Spleen (tissue), 11 donors: ENCODE results near the gene HSPA12B. TPM values are rescaled to one million over a fixed set of nuclear protein-coding genes. Genes with fewer than 3 reads are reported as not detected.

Source experiments
- DNase-seq: peaks from one replicate; pipeline ENCODE4 v3.0.0-alpha.2; 2020
- H3K27ac ChIP-seq, 8 donors: fragments of 200-600 bp; sonication (generic) in 7 of 8; 1 replicate in 4 of 8; 2 replicates in 4 of 8; pipeline versions ENCODE4 v1.5.0 to v1.8.0; 2016 to 2021; ENCODE audit warnings: inconsistent platforms in 4 of 8, mild to moderate bottlenecking in 4 of 8, moderate library complexity in 1 of 8
- H3K27me3 ChIP-seq, 7 donors: fragments of 200-600 bp; sonication (generic) in 6 of 7; replicated peaks in 1 of 7; 1 replicate in 4 of 7; 2 replicates in 3 of 7; pipeline versions ENCODE4 v1.5.0 to v1.8.0; 2016 to 2021; ENCODE audit warnings: inconsistent platforms in 3 of 7, mild to moderate bottlenecking in 1 of 7
- H3K36me3 ChIP-seq, 6 donors: fragments of 200-600 bp; sonication (generic) in 5 of 6; 1 replicate in 4 of 6; 2 replicates in 2 of 6; pipeline versions ENCODE4 v1.5.0 to v1.8.0; 2016 to 2021; ENCODE audit warnings: inconsistent platforms in 2 of 6
- H3K4me1 ChIP-seq, 6 donors: fragments of 200-600 bp; sonication (generic) in 5 of 6; 1 replicate in 3 of 6; 2 replicates in 3 of 6; pipeline versions ENCODE4 v1.5.0 to v1.8.0; 2016 to 2021; ENCODE audit warnings: inconsistent platforms in 3 of 6
- H3K4me3 ChIP-seq, 8 donors: fragments of 200-600 bp; sonication (generic) in 7 of 8; 1 replicate in 4 of 8; 2 replicates in 4 of 8; pipeline versions ENCODE4 v1.5.0 to v1.8.0; 2016 to 2021; ENCODE audit warnings: inconsistent platforms in 4 of 8, mild to moderate bottlenecking in 4 of 8, moderate library complexity in 2 of 8
- H3K9me3 ChIP-seq, 8 donors: fragments of 200-600 bp; sonication (generic) in 7 of 8; 1 replicate in 4 of 8; 2 replicates in 4 of 8; pipeline versions ENCODE4 v1.5.0 to v1.8.0; 2016 to 2021; ENCODE audit warnings: inconsistent platforms in 4 of 8
- CTCF ChIP-seq, 11 experiments: fragments of 200-600 bp in 7 of 11; fragments of 450-650 bp in 4 of 11; sonication (generic) in 4 of 11; IDR thresholded peaks in 8 of 11; conservative IDR thresholded peaks in 3 of 11; 1 replicate in 7 of 11; 2 replicates in 4 of 11; pipeline versions ENCODE4 v1.4.0 to v1.8.0; 2016 to 2021; ENCODE audit warnings: antibody characterized with exemption in 11 of 11, inconsistent platforms in 4 of 11, mild to moderate bottlenecking in 1 of 11
- POLR2A ChIP-seq, 3 donors: fragments of 450-650 bp; IDR thresholded peaks; one replicate each; pipeline ENCODE4 v1.5.1; 2017; ENCODE audit warnings: antibody characterized with exemption in 3 of 3, mild to moderate bottlenecking in 1 of 3
- POLR2AphosphoS5 ChIP-seq, 3 donors: sonication (generic); formaldehyde crosslinking; IDR thresholded peaks; one replicate each; pipeline ENCODE4 v1.5.1; 2017; ENCODE audit warnings: antibody characterized with exemption in 3 of 3
- WGBS, 5 donors: extraction: QIAGEN DNeasy Blood & Tissue Kit in 3 of 5; methylation state at CpG; one replicate each; pipeline versions ENCODE4 v1.1.5 to v1.1.7; 2013 to 2018; 5-methylcytosine and 5-hydroxymethylcytosine counted together
- intact Hi-C: fragments of 100-400 bp; cut with DNase I; formaldehyde crosslinking; loops from one replicate; pipeline ENCODE4 v1.15.0; 2023; ENCODE audit warnings: low total_unique reads
- polyA plus RNA-seq, 3 donors: library from polyadenylated mRNA; stranded (reverse); fragments of 200-250 nt; gene quantifications; one replicate each; pipeline ENCODE4 v1.2.1, GENCODE V29; 2013
- total RNA-seq, 7 donors: library from RNA; depleted of rRNA in 3 of 7; stranded (reverse); fragments of >200 nt in 3 of 7; fragmentation: NEBNext Ultra II Directional in 4 of 7; extraction: Animal tissue kit (Norgen Biotek cat#: 25700) in 4 of 7; gene quantifications; one replicate each; pipeline versions ENCODE4 v1.1.0 to v1.2.1, GENCODE V29; 2016 to 2021
- donor health status: healthy with polysubstance abuse.
- donor health status: DM: no; HTN: no; CAD: no; lungs with moderate emphysema.
- donor health status: DM: no; HTN: no; CAD: no.
- donor health status: Bipolar disorder and iron deficiency.
- donor health status: healthy.
- donor health status: DM: no; HTN: no; CAD: no.
- donor health status: DM: yes; HTN: yes; CAD: no.

The HSPA12B gene
- total and polyA plus RNA-seq, 10 donors, result 5.7 to 74.0 (median 27.2) TPM

DNA sequence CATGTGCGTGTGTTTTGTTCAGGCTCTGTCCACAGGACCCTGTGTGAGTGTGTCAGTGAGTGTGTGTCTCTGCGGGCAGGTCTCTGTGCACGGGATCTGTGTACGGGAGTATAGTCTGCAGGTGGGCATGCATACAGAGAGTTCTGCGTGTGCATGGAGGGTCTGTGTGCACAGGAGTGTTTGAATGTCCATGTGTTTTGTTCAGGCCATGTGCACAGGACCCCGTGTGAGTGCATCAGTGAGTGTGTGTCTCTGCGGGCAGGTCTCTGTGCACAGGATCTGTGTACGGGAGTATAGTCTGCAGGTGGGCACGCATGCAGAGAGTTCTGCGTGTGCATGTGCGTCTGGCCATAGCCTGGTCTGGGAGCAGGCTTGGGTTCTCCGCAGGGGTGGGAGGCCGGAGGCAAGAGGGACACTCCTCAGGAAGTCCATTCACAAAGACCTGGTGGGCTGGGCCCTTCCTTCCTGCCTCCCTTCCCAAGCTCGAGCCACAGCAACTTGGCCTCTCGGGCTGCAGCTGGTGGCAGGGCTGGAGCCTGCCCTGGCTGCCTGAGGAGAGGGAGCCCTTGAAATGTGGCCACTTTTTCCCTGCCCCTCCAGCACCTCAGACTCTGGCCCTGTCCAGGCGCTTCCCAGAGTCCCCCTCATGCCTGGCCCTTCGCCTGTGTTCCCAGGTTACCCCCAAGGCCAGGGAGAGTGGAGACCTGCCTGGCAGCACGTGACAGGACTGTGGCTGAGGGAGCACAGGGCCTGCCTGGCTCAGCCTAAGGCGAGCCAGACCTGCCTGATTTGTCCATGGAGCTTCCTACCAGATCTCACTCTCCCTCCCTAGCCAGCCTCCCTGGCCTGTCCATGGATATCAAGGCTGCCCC lies 6.8 kb downstream of the HSPA12B start:
- peak; percentile 86 for DNase-seq
- no peak for TF ChIP-seq POLR2A (IDR thresholded peaks at IDR 0.05)
- TF ChIP-seq POLR2AphosphoS5 (IDR thresholded peaks at IDR 0.05), result peak; percentile 74 to 84 (median 80)

GRCh38 chr20:3739926-3740451 lies 7.5 kb downstream of the HSPA12B start:
- Histone ChIP-seq H3K27ac (peak overlapping the region; percentile 53 to 88 (median 78)), H3K27me3 (peaks cover 0 to 6% (median 0%) of the 10 kb centered on the region in 7 donors), H3K4me3 (no peak overlapping the region), H3K4me1 (peaks cover 10 to 87% (median 34%) of the 10 kb centered on the region in 6 donors), H3K36me3 (peaks cover 0 to 50% (median 0%) of the 10 kb centered on the region in 6 donors), H3K9me3 (no peaks in the 10 kb centered on the region)
- no peak for DNase-seq
- intact Hi-C loops, result no loop called here
- TF ChIP-seq POLR2AphosphoS5 (IDR thresholded peaks at IDR 0.05), result no peak
- no peak for TF ChIP-seq CTCF (IDR thresholded peaks at IDR 0.05 in 8 of 11, conservative IDR thresholded peaks at IDR 0.05 in 3 of 11)
- TF ChIP-seq POLR2A (IDR thresholded peaks at IDR 0.05), result no peak
- WGBS, 5 donors, result 23 to 71% (median 70%) methylated on average over 2 to 7 of the region's 7 CpGs

More for the DNA sequence above, 6.8 kb downstream of the HSPA12B start:
- intact Hi-C loops, result no loop called here
- Histone ChIP-seq H3K36me3 (peaks cover 0 to 44% (median 0%) of the 10 kb centered on the region in 6 donors), H3K4me1 (peaks cover 10 to 87% (median 30%) of the 10 kb centered on the region in 6 donors), H3K9me3 (no peaks in the 10 kb centered on the region), H3K27ac (peak overlapping the region; percentile 53 to 88 (median 78)), H3K27me3 (no peaks in the 10 kb centered on the region), H3K4me3 (no peak overlapping the region)
- 60 to 73% (median 63%) methylated on average over 16 to 19 of the region's 19 CpGs for WGBS, 5 donors

DNA sequence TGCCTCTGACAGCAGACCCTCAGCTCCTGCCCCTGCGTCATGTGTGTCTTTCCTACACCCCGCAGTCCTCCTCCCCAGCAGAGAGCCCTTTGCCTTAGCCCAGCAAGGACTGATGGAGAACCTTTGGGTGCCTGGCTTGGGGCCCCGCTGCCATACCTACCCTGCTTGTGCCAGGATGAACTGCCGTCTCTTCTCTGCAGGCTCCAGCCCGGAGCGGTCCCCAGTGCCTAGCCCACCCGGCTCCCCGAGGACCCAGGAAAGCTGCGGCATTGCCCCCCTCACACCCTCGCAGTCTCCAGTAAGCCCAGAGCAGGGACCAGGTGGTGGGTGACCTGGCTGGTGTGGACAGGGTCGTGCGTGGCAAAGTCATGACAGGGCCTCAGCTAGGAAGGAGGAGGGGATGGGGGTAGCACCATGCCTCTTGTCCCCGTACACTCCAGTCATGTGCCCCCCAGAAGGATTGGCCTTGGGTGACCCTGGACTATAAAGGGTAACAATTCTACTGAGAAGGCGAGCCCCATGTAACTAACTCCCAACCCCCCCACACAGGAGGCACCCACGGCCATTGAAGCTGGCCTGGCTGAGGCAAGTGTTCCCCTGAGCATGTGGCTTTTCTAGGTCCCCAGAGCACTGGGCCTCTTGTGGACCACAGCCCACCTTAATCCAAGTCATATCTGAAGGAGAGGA lies 8.3 kb downstream of the HSPA12B start:
- Histone ChIP-seq H3K4me1 (peaks cover 10 to 87% (median 40%) of the 10 kb centered on the region in 6 donors), H3K27me3 (peaks cover 0 to 14% (median 4%) of the 10 kb centered on the region in 7 donors), H3K27ac (peak overlapping the region; percentile 53 to 88 (median 78)), H3K4me3 (no peak overlapping the region), H3K36me3 (peaks cover 0 to 49% (median 0%) of the 10 kb centered on the region in 6 donors), H3K9me3 (no peaks in the 10 kb centered on the region)
- intact Hi-C loops, result no loop called here
- 88 to 92% (median 89%) methylated on average over 14 to 15 of the region's 15 CpGs for WGBS, 5 donors
- no peak for DNase-seq
- TF ChIP-seq POLR2AphosphoS5 (IDR thresholded peaks at IDR 0.05) (no peak), CTCF (IDR thresholded peaks at IDR 0.05 in 8 of 11, conservative IDR thresholded peaks at IDR 0.05 in 3 of 11) (no peak), POLR2A (IDR thresholded peaks at IDR 0.05) (no peak)

DNA sequence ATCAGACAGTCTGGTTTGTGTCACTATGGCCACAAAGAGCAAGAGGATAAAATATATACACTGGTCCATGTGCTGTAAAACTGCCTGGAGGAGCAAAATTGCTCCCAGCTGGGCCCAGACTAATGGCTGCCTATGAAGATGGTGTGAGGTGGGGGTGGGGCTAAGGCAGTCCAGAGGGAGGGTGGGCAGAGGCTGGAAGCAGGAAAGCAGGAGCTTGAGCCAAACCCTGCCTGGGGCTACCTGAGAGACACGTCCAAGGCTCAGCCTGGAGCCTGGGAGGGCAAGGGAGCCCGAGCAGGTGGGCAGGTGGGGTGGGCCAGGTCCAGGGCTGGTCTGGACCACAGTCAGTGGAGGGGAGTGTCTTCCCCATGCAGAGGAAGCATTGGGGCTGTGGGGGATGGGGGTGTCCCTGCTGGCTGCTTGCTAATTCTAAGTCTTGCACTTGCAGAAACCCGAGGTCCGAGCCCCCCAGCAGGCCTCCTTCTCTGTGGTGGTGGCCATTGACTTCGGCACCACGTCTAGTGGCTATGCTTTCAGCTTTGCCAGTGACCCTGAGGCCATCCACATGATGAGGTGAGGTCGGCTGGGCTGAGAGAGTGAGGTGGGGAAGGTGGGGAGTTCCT lies 9.5 kb downstream of the HSPA12B start:
- DNase-seq, result no peak
- Histone ChIP-seq H3K9me3 (no peaks in the 10 kb centered on the region), H3K27me3 (peaks cover 0 to 16% (median 4%) of the 10 kb centered on the region in 7 donors), H3K4me3 (no peak overlapping the region), H3K4me1 (peaks cover 10 to 78% (median 43%) of the 10 kb centered on the region in 6 donors), H3K36me3 (peaks cover 0 to 50% (median 0%) of the 10 kb centered on the region in 6 donors), H3K27ac (peak overlapping the region in 2 of 8 donors; percentile 81 to 88)
- 63 to 92% (median 83%) methylated on average over 5 to 7 of the region's 7 CpGs for WGBS, 5 donors
- intact Hi-C loops, result no loop called here
- no peak for TF ChIP-seq POLR2A (IDR thresholded peaks at IDR 0.05)
- no peak for TF ChIP-seq POLR2AphosphoS5 (IDR thresholded peaks at IDR 0.05)
- TF ChIP-seq CTCF (IDR thresholded peaks at IDR 0.05 in 8 of 11, conservative IDR thresholded peaks at IDR 0.05 in 3 of 11), result no peak
